AG04449 (cell line): ENCODE measurements around the gene CLDN22.
"Not testable (repeated sequence)": the region's sequence is repeated elsewhere in the genome, so short reads cannot be mapped to it uniquely, and the experiment has no call there.

Experiments
- CTCF ChIA-PET: fragments of 350-600 bp; formaldehyde crosslinking; extraction: SDS; loops from one replicate; lab custom pipeline; 2021; ENCODE audit warnings: antibody characterized with exemption; lab: Yijun Ruan, JAX
- POLR2A ChIA-PET: fragments of 400-600, 350-600 bp; formaldehyde crosslinking; extraction: SDS; loops from one replicate; lab custom pipeline; 2020; ENCODE audit warnings: antibody characterized with exemption, inconsistent platforms; lab: Yijun Ruan, JAX
- DNase-seq: peaks from one replicate; pipeline ENCODE4 v3.0.0-alpha.2; 2010; ENCODE audit warnings: low read depth, low spot score
- H3K4me3 ChIP-seq: 2 replicates; pipeline ENCODE4 v1.5.1; 2011; ENCODE audit warnings: low read depth, mild to moderate bottlenecking, control low read depth, low read length
- CTCF ChIP-seq: IDR thresholded peaks from one replicate; pipeline ENCODE4 v1.5.1; 2011; ENCODE audit warnings: mild to moderate bottlenecking, moderate library complexity, low read length, control low read depth, inconsistent platforms; ENCODE audit not compliant: insufficient read depth; ENCODE audit errors: missing control alignments

Gene CLDN22

DNA sequence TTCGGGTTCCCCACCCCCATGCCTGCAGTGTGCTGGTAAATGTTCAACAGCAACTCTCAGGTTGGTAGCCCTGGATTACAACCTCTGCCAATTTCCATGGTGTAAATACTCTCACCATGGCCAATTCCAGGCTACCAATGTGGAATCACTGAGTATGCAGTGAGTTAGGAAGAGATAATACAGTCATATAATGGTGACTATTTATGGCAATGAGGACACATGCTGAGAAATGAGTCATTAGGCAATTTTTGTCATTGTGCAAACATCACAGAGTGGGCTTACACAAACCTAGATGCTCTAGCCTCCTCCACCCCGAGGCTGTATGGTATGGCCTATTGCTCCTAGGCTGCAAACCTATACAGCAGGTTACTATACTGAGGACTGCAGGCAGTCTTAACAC lies 6.8 kb upstream of the CLDN22 start:
- no peak for TF ChIP-seq CTCF
- ChIA-PET POLR2A (no interaction called here), CTCF (interaction anchor here (1.0 kb wide), 1 partner anchor 80 kb away, joined by 3 read pairs; no protein-coding TSS in a partner anchor)
- H3K4me3 ChIP-seq, result no peak overlapping the region
- no peak for DNase-seq

DNA sequence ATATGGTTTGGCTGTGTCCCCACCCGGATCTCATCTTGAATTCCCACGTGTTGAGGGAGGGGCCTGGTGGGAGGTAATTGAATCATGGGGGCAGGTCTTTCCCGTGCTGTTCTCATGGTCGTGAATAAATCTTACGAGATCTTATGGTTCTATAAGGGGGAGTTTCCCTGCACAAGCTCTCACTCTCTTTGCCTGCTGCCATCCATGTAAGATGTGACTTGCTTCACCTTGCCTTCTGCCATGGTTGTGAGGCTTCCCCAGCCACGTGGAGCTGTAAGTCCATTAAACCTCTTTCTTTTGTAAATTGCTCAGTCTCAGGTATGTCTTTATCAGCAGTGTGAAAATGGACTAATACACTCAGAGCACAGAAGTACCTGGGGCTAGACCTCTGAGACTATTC lies 6.3 kb upstream of the CLDN22 start:
- H3K4me3 ChIP-seq, POLR2A ChIA-PET, DNase-seq: not testable (repeated sequence)
- CTCF ChIA-PET, result interaction anchor here (1.0 kb wide), 1 partner anchor 81 kb away, joined by 3 read pairs; no protein-coding TSS in a partner anchor

- CTCF ChIA-PET, result no interaction called here
- POLR2A ChIA-PET, result no interaction called here
- no peak for TF ChIP-seq CTCF
- DNase-seq, result no peak
- no peak overlapping the region for H3K4me3 ChIP-seq
These were observed 4.5 kb upstream of the CLDN22 start for GRCh38 chr4:183324619-183325018.

DNA sequence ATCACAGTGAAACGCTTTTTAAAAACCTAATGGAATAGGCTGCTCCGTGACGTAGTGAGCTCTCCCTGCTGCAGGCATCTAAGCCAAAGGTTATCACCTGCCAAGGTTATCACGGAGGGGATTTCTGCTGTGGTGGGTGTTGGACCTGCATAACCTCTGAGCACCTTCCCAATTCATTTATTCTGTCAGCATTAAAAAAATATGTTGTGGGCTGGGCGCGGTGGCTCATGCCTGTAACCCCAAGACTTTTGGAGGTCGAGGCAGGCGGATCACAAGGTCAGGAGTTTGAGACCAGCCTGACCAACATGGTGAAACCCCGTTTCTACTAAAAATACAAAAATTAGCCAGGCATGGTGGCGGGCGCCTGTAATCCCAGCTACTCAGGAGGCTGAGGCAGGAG lies 4.0 kb upstream of the CLDN22 start:
- CTCF ChIA-PET, POLR2A ChIA-PET, DNase-seq, H3K4me3 ChIP-seq: not testable (repeated sequence)

DNA sequence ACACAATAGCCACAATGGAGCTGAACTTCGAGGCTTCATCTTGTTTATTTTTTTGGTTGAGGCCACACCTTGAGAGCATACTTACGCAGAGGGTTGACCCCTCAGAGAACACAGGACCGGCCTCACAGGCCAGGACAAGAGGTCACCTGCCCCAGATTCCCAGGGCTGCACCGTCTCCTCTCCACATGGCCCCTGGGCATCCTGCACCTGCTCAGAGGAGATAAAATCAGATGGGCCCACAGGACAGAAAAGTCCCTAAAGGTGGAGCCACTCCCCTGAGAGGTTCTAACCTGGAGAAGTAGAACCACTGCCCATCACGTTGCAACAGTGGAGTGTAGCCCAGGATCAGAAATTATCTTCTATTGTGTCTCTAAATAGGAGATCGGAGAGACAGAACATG lies 3.2 kb upstream of the CLDN22 start:
- CTCF ChIA-PET, result interaction anchor here (1.5 kb wide), 1 partner anchor 84 kb away, joined by 5 read pairs; no protein-coding TSS in a partner anchor
- POLR2A ChIA-PET, result no interaction called here
- no peak overlapping the region for H3K4me3 ChIP-seq
- TF ChIP-seq CTCF, result no peak
- DNase-seq, result no peak

DNA sequence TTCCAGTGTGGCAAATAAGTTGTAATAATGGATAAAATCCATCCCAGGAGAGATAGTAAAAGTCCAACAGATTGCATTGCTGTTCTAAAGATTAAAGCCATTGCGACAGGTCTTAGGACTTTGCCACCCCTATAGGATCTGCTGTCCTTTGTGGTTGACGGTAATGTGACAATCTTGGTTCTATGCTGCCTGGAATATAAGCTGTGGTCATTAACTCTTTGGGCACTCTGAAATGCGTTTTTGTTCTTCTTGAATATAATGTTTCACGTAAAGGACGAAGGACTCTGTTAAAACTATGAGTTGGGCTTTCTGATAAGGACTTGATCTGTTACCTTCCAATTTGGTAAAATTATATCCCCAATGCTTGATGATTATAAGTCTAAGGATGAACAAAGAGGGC lies 2.2 kb upstream of the CLDN22 start, which contains the start of gene CLDN24:
Gene CLDN24 (minus strand): TSS at position 101 of the 400 bp plus-strand sequence. CDS start 0 bp downstream, at position 101.
- no peak for TF ChIP-seq CTCF
- no peak within 1 kb of the TSS for H3K4me3 ChIP-seq
- CTCF ChIA-PET, result interaction anchor here (0.7 to 1.5 kb wide), 2 partner anchors 85 to 384 kb away, joined by 3 to 5 read pairs; no protein-coding TSS in a partner anchor
- POLR2A ChIA-PET, result no interaction called here
- no peak for DNase-seq

DNA sequence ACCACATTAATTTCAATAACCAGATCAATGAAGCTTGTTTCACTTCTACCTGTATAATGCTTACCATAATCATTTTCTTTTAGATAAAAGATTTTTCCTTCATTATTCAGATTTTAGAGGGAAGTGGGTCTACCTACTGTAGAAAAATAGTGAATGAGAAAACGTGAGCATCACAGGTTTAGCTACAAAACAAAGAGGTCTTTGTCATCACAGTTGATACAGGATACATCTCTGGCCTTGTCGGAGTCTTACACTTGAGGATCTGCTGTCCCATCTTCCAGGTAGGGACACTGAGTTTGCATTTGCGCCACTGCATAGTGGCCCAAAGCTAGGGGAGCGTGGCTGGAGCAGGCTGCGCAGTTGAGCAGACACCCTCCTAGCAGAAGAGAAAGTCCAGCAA lies 1.4 kb upstream of the CLDN22 start:
- TF ChIP-seq CTCF, result no peak
- H3K4me3 ChIP-seq, result no peak overlapping the region
- no peak for DNase-seq
- POLR2A ChIA-PET, result no interaction called here
- CTCF ChIA-PET, result no interaction called here
